MM.1S (cell line): ENCODE results near the gene MRPL46.

Source experiments
- DNase-seq: peaks from one replicate; pipeline ENCODE4 v3.0.0-alpha.2; 2015
- H2AFZ ChIP-seq: fragments of 300-600 bp; sonication (generic); 2 replicates; pipeline ENCODE4 v1.6.0; 2016; ENCODE audit warnings: antibody characterized with exemption, low read length
- H3F3A ChIP-seq: fragments of 300-600 bp; sonication (generic); 2 replicates; pipeline ENCODE4 v1.6.1; 2016; ENCODE audit warnings: mild to moderate bottlenecking, antibody characterized with exemption, low read length, moderate library complexity, mixed read lengths; ENCODE audit not compliant: insufficient read depth
- H3K27ac ChIP-seq: fragments of 300-600 bp; sonication (generic); 2 replicates; pipeline ENCODE4 v1.5.1; 2016; ENCODE audit warnings: mild to moderate bottlenecking, low read length
- H3K27me3 ChIP-seq: fragments of 300-600 bp; sonication (generic); replicated peaks from 2 replicates; pipeline ENCODE4 v1.6.0; 2016; ENCODE audit warnings: low read length; ENCODE audit not compliant: insufficient read depth
- H3K36me3 ChIP-seq: fragments of 300-600 bp; sonication (generic); replicated peaks from 2 replicates; pipeline ENCODE4 v1.6.1; 2016; ENCODE audit warnings: mild to moderate bottlenecking, low read length, mixed read lengths; ENCODE audit not compliant: insufficient read depth
- H3K4me1 ChIP-seq: fragments of 300-600 bp; sonication (generic); 2 replicates; pipeline ENCODE4 v1.6.1; 2016; ENCODE audit warnings: low read length, mixed read lengths
- H3K4me2 ChIP-seq: fragments of 300-600 bp; sonication (generic); 2 replicates; pipeline ENCODE4 v1.6.0; 2016; ENCODE audit warnings: low read depth, low read length
- H3K4me3 ChIP-seq: fragments of 300-600 bp; sonication (generic); 2 replicates; pipeline ENCODE4 v1.5.1; 2016; ENCODE audit warnings: low read length, mixed read lengths
- H3K79me2 ChIP-seq: fragments of 300-600 bp; sonication (generic); 2 replicates; pipeline ENCODE4 v1.6.1; 2016; ENCODE audit warnings: mixed run types, low read length, mixed read lengths
- H3K9ac ChIP-seq: fragments of 300-600 bp; sonication (generic); 2 replicates; pipeline ENCODE4 v1.6.1; 2016; ENCODE audit warnings: low read length, mixed read lengths
- H3K9me2 ChIP-seq: fragments of 300-600 bp; sonication (generic); replicated peaks from 2 replicates; pipeline ENCODE4 v1.6.1; 2016; ENCODE audit warnings: mild to moderate bottlenecking, low read length, mixed read lengths; ENCODE audit not compliant: insufficient read depth
- H3K9me3 ChIP-seq: fragments of 300-600 bp; sonication (generic); replicated peaks from 2 replicates; pipeline ENCODE4 v1.6.1; 2016; ENCODE audit warnings: mild to moderate bottlenecking, low read length, mixed read lengths; ENCODE audit not compliant: insufficient read depth
- H4K20me1 ChIP-seq: fragments of 300-600 bp; sonication (generic); 2 replicates; pipeline ENCODE4 v1.6.1; 2016; ENCODE audit warnings: mild to moderate bottlenecking, low read length, moderate library complexity, mixed read lengths; ENCODE audit not compliant: insufficient read depth
- CTCF ChIP-seq: fragments of 300-600 bp; sonication (generic); IDR thresholded peaks from 2 replicates; pipeline ENCODE4 v1.5.1; 2016; ENCODE audit warnings: antibody characterized with exemption, low read length, mixed read lengths
- EZH2 ChIP-seq: fragments of 300-600 bp; sonication (generic); optimal IDR thresholded peaks from 2 replicates; pipeline ENCODE3; 2017; ENCODE audit warnings: low read depth, mild to moderate bottlenecking, antibody characterized with exemption, low read length, mixed read lengths
- EZH2phosphoT487 ChIP-seq: fragments of 300-600 bp; sonication (generic); IDR thresholded peaks from 2 replicates; pipeline ENCODE4 v1.6.1; 2018; ENCODE audit warnings: antibody characterized with exemption, low read length

The MRPL46 gene

GRCh38 chr15:88456733-88457132, 10.5 kb downstream of the MRPL46 start:
- no peak overlapping the region for H3K4me2 ChIP-seq
- H4K20me1 ChIP-seq = no peaks in the 10 kb centered on the region
- H3K79me2 ChIP-seq = no peaks in the 10 kb centered on the region
- no peak overlapping the region for H2AFZ ChIP-seq
- H3K9me2 ChIP-seq = no peaks in the 10 kb centered on the region
- no peak overlapping the region for H3K27ac ChIP-seq
- no peaks in the 10 kb centered on the region; the same call in 1 of the 2 replicates for H3K36me3 ChIP-seq
- no peak for DNase-seq
- no peaks in the 10 kb centered on the region for H3K9me3 ChIP-seq
- TF ChIP-seq EZH2phosphoT487 = no peak
- TF ChIP-seq CTCF = no peak
- no peak for TF ChIP-seq EZH2
- H3K27me3 ChIP-seq = no peaks in the 10 kb centered on the region
- H3K4me3 ChIP-seq = no peak overlapping the region
- H3F3A ChIP-seq = no peaks in the 10 kb centered on the region
- no peak overlapping the region for H3K9ac ChIP-seq
- H3K4me1 ChIP-seq = peaks cover 7% of the 10 kb centered on the region

GRCh38 chr15:88454867-88455810, 12.0 kb downstream of the MRPL46 start:
- no peak for TF ChIP-seq EZH2phosphoT487
- no peak for TF ChIP-seq EZH2
- peak; percentile 82 for TF ChIP-seq CTCF
- Histone ChIP-seq H3K27ac (no peak overlapping the region), H3K27me3 (no peaks in the 10 kb centered on the region)

GRCh38 chr15:88454236-88454635, 13.0 kb downstream of the MRPL46 start:
- Histone ChIP-seq H3K9ac (no peak overlapping the region), H4K20me1 (no peaks in the 10 kb centered on the region), H3K79me2 (no peaks in the 10 kb centered on the region), H3K4me1 (peaks cover 7% of the 10 kb centered on the region), H3F3A (no peaks in the 10 kb centered on the region), H2AFZ (no peak overlapping the region), H3K4me3 (no peak overlapping the region), H3K4me2 (no peak overlapping the region), H3K36me3 (no peaks in the 10 kb centered on the region), H3K27me3 (no peaks in the 10 kb centered on the region), H3K27ac (no peak overlapping the region), H3K9me3 (no peaks in the 10 kb centered on the region), H3K9me2 (no peaks in the 10 kb centered on the region)
- no peak for TF ChIP-seq CTCF
- no peak for TF ChIP-seq EZH2phosphoT487
- TF ChIP-seq EZH2 = no peak
- DNase-seq = no peak

More at GRCh38 chr15:88454867-88455810, 12.0 kb downstream of the MRPL46 start:
- Histone ChIP-seq H3F3A (no peaks in the 10 kb centered on the region), H3K4me3 (no peak overlapping the region), H3K79me2 (no peaks in the 10 kb centered on the region), H2AFZ (no peak overlapping the region), H3K36me3 (no peaks in the 10 kb centered on the region), H3K9me3 (no peaks in the 10 kb centered on the region), H3K9ac (no peak overlapping the region), H3K4me1 (peaks cover 7% of the 10 kb centered on the region), H4K20me1 (no peaks in the 10 kb centered on the region), H3K9me2 (no peaks in the 10 kb centered on the region), H3K4me2 (0 out of 2 replicates have a peak overlapping the region, but pooled peaks have one; percentile 8)
- DNase-seq = peak; percentile 80
